ENCODE measurements around the gene RPTOR.

The RPTOR gene

DNA sequence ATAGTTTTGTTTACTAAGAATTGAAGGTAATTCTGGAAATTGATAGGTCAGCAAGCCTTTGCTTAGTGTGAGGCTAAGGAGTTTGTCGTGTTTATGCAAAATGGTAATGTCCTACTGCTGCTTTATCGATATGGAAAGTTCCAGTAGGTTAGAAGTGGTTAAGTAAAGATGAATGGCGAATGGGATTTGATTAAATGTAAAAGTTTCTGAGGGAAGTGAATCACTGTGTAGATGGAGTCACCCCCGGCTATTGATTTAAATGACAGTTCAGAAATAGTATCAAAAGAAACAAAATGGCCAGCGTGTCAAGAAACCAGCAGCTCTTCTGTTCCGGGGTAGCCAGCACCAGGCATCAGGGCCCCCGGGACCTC lies 131.4 kb downstream of the RPTOR start:
- no peak overlapping the region for H3K4me3 ChIP-seq
- TF ChIP-seq, protein P1, sequence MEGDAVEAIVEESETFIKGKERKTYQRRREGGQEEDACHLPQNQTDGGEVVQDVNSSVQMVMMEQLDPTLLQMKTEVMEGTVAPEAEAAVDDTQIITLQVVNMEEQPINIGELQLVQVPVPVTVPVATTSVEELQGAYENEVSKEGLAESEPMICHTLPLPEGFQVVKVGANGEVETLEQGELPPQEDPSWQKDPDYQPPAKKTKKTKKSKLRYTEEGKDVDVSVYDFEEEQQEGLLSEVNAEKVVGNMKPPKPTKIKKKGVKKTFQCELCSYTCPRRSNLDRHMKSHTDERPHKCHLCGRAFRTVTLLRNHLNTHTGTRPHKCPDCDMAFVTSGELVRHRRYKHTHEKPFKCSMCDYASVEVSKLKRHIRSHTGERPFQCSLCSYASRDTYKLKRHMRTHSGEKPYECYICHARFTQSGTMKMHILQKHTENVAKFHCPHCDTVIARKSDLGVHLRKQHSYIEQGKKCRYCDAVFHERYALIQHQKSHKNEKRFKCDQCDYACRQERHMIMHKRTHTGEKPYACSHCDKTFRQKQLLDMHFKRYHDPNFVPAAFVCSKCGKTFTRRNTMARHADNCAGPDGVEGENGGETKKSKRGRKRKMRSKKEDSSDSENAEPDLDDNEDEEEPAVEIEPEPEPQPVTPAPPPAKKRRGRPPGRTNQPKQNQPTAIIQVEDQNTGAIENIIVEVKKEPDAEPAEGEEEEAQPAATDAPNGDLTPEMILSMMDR (IDR thresholded peaks at IDR 0.05), result no peak
- no peak overlapping the region for H3K27ac ChIP-seq
- DNase-seq (ENCODE audit: low spot score), result no peak

DNA sequence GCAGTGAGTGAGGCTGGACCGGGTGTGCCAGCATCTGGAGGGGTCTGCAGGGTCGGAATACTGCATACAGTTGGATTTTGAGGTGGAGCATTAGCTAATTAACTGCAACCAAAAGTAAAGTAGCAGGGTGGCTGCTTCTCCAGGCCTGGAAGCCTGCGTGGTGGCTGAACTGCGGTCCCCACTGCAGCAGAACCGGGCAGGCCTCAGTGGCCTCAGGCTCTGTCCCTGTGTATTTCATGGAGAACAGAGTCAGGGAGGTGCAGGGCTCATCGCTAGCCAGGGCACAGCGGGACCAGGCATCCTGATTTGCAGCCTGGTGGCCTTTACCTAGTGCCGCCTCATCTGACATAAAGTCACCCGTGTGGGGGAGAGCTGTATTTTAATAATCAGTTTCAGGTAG lies 131.9 kb downstream of the RPTOR start:
- no peak overlapping the region for H3K27ac ChIP-seq
- H3K4me3 ChIP-seq, result no peak overlapping the region
- DNase-seq (ENCODE audit: low spot score), result no peak
- TF ChIP-seq, protein P1 (IDR thresholded peaks at IDR 0.05), result no peak

DNA sequence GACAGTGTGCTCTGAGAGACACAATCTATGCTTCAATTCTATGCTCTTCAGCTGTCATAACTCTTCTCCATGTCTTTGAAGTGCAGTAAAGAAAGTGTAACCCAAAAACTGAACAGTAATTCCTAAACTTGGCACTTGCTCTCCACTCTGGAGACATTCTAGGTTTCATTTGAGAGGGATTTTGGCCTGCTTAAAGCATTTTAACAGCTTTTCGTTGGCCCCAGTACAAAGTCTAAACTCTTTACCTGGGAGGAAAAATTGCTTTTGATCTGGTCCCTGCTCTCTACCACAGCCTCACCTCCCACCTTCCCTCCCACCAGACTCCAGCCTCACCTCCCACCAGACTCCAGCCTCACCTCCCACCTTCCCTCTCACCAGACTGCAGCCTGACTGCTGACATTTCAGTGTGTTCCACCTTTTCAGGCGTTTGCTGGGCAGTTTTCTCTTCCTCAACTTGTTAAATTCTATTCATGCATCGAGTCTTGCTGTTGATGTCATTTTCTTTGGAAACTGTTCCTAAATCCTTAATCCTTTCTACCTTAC lies 132.6 kb downstream of the RPTOR start:
- TF ChIP-seq, protein P1 (IDR thresholded peaks at IDR 0.05), result no peak

DNA sequence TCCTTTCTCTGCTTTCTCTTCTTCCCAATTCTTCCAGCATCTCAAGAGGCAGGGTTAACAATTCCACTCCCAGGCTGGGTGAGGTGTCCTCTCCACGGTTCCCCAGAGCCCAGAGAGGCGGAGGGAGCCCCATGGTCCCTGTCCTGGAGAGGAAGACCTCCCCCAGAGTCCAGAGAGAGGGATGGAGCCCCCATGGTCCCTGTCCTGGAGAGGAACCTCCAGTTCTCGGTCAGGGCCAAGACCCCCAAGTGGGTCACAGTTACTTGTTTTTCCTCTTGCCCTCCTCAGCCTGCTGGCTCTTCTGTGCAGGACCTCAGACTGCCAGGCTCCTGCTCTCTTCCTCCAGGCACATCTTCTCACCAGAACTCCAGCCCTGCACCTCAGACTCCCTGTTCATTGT lies 135.2 kb downstream of the RPTOR start:
- DNase-seq (ENCODE audit: low spot score), result no peak
- H3K27ac ChIP-seq, result no peak overlapping the region
- TF ChIP-seq, protein P1 (IDR thresholded peaks at IDR 0.05), result no peak
- no peak overlapping the region for H3K4me3 ChIP-seq

More for the DNA sequence above, 132.6 kb downstream of the RPTOR start:
- no peak overlapping the region for H3K27ac ChIP-seq
- no peak for DNase-seq (ENCODE audit: low spot score)
- no peak overlapping the region for H3K4me3 ChIP-seq

DNA sequence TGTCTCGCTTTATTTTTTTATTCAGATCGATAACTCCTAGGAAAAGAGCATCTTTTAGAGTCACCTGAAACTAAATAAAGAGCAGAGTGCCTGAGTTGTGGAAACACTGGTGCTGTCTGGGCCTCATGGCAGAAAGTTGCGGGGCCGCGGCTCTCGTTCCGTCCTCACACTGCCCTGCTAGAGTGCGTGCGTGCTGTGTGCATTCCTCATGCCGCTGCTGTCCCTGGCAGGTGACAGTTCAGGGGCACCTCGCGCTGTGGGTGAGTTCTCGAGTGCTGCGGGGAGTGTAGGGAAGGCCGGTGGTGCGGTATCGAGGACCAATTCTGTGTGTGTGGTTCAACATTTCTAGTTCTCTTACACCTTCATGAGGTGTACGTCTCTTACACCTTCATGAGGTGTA lies 136.6 kb downstream of the RPTOR start:
- Histone ChIP-seq H3K27ac (no peak overlapping the region), H3K4me3 (no peak overlapping the region)
- TF ChIP-seq, protein P1 (IDR thresholded peaks at IDR 0.05), result no peak
- no peak for DNase-seq (ENCODE audit: low spot score)

DNA sequence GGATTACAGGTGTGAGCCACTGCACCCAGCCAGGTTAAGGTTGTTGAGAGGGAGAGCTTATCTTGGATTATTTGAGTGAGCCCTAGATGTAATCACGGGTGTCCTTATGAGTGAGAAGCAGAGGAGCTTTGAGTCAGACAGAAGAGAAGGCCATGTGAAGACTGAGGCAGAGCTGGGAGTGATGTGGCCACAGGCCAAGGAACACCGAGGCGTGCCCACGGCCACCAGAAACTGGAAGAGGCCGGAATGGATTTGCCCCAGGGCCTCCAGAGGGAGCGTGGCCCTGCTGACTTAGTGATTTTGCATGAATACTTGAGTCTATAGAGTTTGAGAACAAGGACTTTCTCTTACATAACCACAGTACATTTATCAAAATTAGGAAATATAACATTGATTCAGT lies 137.7 kb downstream of the RPTOR start:
- H3K4me3 ChIP-seq, result no peak overlapping the region
- DNase-seq (ENCODE audit: low spot score), result no peak
- TF ChIP-seq, protein P1 (IDR thresholded peaks at IDR 0.05), result no peak
- H3K27ac ChIP-seq, result peak overlapping the region in 1 of 2 donors; percentile 7

DNA sequence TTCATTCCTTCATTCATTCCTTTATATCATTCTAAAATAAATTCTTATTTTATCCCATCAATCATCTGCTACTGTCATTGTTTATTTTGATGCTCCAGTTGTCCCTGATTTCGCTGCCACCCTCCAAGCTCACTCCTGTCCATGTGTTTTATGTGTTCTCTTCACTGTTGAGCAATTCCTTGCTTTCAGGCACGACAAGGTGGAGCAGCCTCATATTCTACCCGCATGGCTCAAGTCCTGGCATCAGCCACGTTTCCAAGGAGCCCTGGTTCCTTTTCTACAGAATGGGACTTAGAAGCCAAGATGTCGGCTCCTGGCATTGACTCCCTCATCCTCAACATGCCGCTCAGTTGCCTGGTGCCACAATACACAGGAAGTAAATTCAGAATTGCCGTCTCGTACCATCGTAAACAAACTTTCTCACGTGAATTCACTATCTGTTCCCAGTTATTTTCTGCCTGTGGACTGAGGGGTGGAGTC lies 139.0 kb downstream of the RPTOR start:
- DNase-seq (ENCODE audit: low spot score), result no peak
- no peak overlapping the region for H3K27ac ChIP-seq
- TF ChIP-seq, protein P1 (IDR thresholded peaks at IDR 0.05), result no peak
- no peak overlapping the region for H3K4me3 ChIP-seq

Measured in coronary artery (tissue), 2 donors.